Fibroblast of villous mesenchyme (primary cell): ENCODE results near the gene SLIT3. TPM values are rescaled to one million over a fixed set of nuclear protein-coding genes. Genes with fewer than 3 reads are reported as not detected.

Experiments
- DNase-seq: peaks from one replicate; pipeline ENCODE4 v3.0.0-alpha.2; 2010; ENCODE audit warnings: low read depth
- H3K4me3 ChIP-seq: 2 replicates; pipeline ENCODE4 v1.5.1; 2011; ENCODE audit warnings: low read depth, mild to moderate bottlenecking, low read length
- CTCF ChIP-seq: IDR thresholded peaks from 2 replicates; pipeline ENCODE4 v1.5.1; 2012; ENCODE audit warnings: low read depth, mild to moderate bottlenecking, low read length; ENCODE audit not compliant: insufficient read depth
- total RNA-seq: library from RNA; depleted of rRNA; stranded (reverse); fragments of >200 nt; gene quantifications from 2 replicates; pipeline ENCODE4 v1.2.3, GENCODE V29; 2012

Gene SLIT3
- total RNA-seq, 1 donor: under 0.01 TPM

- no peak for TF ChIP-seq CTCF
These were observed 6.3 kb downstream of the SLIT3 start for GRCh38 chr5:169294621-169295020.

GRCh38 chr5:169291877-169292276 lies 9.1 kb downstream of the SLIT3 start:
- no peak overlapping the region for H3K4me3 ChIP-seq
- no peak for TF ChIP-seq CTCF
- DNase-seq: no peak

More at GRCh38 chr5:169294621-169295020, 6.3 kb downstream of the SLIT3 start:
- no peak for DNase-seq
- H3K4me3 ChIP-seq: no peak overlapping the region

GRCh38 chr5:169290895-169291294 lies 10.0 kb downstream of the SLIT3 start:
- DNase-seq: no peak
- TF ChIP-seq CTCF: no peak
- H3K4me3 ChIP-seq: no peak overlapping the region

GRCh38 chr5:169289520-169289919 lies 11.4 kb downstream of the SLIT3 start:
- no peak for TF ChIP-seq CTCF
- H3K4me3 ChIP-seq: no peak overlapping the region
- no peak for DNase-seq

- no peak overlapping the region for H3K4me3 ChIP-seq
- TF ChIP-seq CTCF: no peak
- DNase-seq: no peak
These were observed 12.6 kb downstream of the SLIT3 start for GRCh38 chr5:169288066-169288930.

- no peak for TF ChIP-seq CTCF
- H3K4me3 ChIP-seq: no peak overlapping the region
- DNase-seq: no peak
These were observed 13.4 kb downstream of the SLIT3 start for GRCh38 chr5:169287529-169287928.
